Right atrium auricular region (tissue), 2 donors: ENCODE results near the gene TM2D1. TPM values are rescaled to one million over a fixed set of nuclear protein-coding genes. Genes with fewer than 3 reads are reported as not detected.

ENCODE experiments used
- DNase-seq: peaks from one replicate; pipeline ENCODE4 v3.0.0-alpha.2; 2019; ENCODE audit warnings: low spot score
- H3K27ac ChIP-seq, 2 donors: fragments of 200-600 bp; sonication (generic); 1 replicate in 1 of 2; 2 replicates in 1 of 2; pipeline ENCODE4 v1.5.1; 2016 to 2019
- H3K27me3 ChIP-seq, 2 donors: fragments of 200-600 bp; sonication (generic); one replicate each; pipeline versions ENCODE4 v1.5.1 to v1.6.0; 2017 to 2019
- H3K36me3 ChIP-seq: fragments of 200-600 bp; sonication (generic); one replicate; pipeline ENCODE4 v1.5.1; 2016
- H3K4me1 ChIP-seq, 2 donors: fragments of 200-600 bp; sonication (generic); one replicate each; pipeline versions ENCODE4 v1.5.1 to v1.6.0; 2017 to 2019
- H3K4me3 ChIP-seq, 2 donors: fragments of 200-600 bp; sonication (generic); 1 replicate in 1 of 2; 2 replicates in 1 of 2; pipeline ENCODE4 v1.5.1; 2017 to 2019; ENCODE audit warnings: mild to moderate bottlenecking in 1 of 2, moderate library complexity in 1 of 2
- H3K9me3 ChIP-seq, 2 donors: fragments of 200-600 bp; sonication (generic); one replicate each; pipeline ENCODE4 v1.5.1; 2019
- total RNA-seq, 2 donors: library from RNA; depleted of rRNA; stranded (reverse); fragments of >200 nt; gene quantifications; one replicate each; pipeline ENCODE4 v1.1.0, GENCODE V29; 2016
- TF ChIP-seq, protein P1 (sequence below), 2 donors: fragments of 200-600 bp; sonication (generic); IDR thresholded peaks; one replicate each; pipeline ENCODE4 v1.5.1; 2019; ENCODE audit warnings: antibody characterized with exemption in 2 of 2

The TM2D1 gene
- total RNA-seq, 2 donors from 2014 or later: 46.0 to 79.0 TPM

DNA sequence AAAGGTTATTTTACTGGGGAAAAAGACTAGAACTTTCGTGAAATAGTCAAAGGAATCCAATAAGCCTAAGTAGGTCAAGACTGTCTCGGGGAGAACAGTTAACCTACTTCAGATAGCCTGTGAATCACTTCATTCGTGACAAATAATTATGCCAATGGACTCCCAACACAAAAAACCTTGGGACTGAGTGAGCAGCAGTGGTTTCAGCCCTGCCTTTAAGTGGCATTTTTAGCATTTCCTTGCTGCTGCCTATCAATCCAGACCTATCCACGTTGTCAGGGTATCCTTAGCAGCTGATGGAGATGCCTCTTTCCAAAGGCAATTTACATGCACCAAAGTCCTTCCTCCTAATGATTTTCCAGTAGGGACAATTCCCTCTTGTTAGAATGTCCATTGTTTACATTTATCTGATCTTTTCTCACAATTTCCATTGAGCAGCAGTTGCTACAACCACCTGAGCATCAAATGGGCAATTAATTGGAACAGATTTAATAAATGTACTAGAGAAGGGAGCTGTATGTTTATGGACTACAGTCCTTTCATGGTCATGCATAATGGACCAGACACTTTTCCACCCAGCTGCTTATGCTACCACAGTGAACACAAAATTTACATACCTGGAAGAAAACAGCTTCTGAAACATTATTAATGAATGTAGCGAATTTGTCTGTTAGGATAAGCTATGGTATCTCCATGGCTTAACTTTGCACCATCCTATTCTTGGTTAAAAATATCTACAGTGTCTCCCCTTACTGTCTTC is 75.8 kb downstream of the TM2D1 start:
- no peak overlapping the region for H3K4me3 ChIP-seq
- H3K36me3 ChIP-seq: no peaks in the 10 kb centered on the region
- no peaks in the 10 kb centered on the region for H3K4me1 ChIP-seq
- TF ChIP-seq, protein P1, sequence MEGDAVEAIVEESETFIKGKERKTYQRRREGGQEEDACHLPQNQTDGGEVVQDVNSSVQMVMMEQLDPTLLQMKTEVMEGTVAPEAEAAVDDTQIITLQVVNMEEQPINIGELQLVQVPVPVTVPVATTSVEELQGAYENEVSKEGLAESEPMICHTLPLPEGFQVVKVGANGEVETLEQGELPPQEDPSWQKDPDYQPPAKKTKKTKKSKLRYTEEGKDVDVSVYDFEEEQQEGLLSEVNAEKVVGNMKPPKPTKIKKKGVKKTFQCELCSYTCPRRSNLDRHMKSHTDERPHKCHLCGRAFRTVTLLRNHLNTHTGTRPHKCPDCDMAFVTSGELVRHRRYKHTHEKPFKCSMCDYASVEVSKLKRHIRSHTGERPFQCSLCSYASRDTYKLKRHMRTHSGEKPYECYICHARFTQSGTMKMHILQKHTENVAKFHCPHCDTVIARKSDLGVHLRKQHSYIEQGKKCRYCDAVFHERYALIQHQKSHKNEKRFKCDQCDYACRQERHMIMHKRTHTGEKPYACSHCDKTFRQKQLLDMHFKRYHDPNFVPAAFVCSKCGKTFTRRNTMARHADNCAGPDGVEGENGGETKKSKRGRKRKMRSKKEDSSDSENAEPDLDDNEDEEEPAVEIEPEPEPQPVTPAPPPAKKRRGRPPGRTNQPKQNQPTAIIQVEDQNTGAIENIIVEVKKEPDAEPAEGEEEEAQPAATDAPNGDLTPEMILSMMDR (IDR thresholded peaks at IDR 0.05): no peak
- no peaks in the 10 kb centered on the region for H3K9me3 ChIP-seq
- no peak overlapping the region for H3K27ac ChIP-seq
- H3K27me3 ChIP-seq: no peaks in the 10 kb centered on the region
- no peak for DNase-seq

DNA sequence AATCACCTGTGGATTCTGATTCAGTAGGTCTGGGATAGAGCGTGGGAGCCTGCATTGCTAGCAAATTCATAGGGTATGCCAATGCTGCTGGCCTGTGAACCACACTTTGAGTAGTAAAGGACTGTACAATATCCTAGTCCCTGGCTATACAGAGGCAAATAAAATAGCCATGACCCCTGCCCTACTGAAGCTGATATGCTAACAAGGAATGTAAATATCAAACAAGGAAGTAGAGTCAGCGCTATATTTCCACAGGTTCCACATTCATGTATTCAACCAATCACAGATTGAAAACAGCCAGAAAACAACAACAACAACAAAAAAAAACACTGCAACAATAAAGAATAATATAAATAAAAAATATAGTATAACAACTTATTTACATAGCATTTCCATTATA is 77.8 kb downstream of the TM2D1 start:
- H3K9me3 ChIP-seq: no peaks in the 10 kb centered on the region

DNA sequence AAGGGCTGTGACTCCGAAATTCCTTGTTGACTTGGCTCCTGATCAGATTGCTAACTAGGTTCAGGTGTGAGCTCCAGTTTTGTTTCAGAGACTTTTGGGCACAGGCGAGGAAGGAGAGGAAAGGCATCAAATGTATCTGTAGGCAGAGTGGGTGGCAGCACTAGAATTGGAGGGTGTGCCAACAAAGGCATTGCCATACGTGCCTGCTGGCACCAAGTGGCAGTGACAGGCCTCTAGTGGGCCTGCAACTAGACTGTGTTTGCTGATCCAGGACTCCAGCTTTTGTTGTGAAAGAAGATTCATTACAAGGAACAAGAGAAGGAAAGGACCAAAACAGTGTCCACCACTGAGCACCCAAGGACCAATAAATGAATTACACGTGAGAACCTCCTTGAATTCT is 79.5 kb downstream of the TM2D1 start:
- no peaks in the 10 kb centered on the region for H3K27me3 ChIP-seq
- no peaks in the 10 kb centered on the region for H3K9me3 ChIP-seq
- DNase-seq: no peak
- no peak overlapping the region for H3K27ac ChIP-seq
- no peak overlapping the region for H3K4me3 ChIP-seq
- H3K36me3 ChIP-seq: no peaks in the 10 kb centered on the region
- peaks cover 0 to 6% of the 10 kb centered on the region in 2 donors for H3K4me1 ChIP-seq
- TF ChIP-seq, protein P1 (IDR thresholded peaks at IDR 0.05): no peak

More for the DNA sequence above, 77.8 kb downstream of the TM2D1 start:
- Histone ChIP-seq H3K4me1 (peaks cover 0 to 2% of the 10 kb centered on the region in 2 donors), H3K27me3 (no peaks in the 10 kb centered on the region), H3K4me3 (no peak overlapping the region), H3K27ac (no peak overlapping the region), H3K36me3 (no peaks in the 10 kb centered on the region)
- no peak for DNase-seq
- TF ChIP-seq, protein P1 (IDR thresholded peaks at IDR 0.05): no peak

DNA sequence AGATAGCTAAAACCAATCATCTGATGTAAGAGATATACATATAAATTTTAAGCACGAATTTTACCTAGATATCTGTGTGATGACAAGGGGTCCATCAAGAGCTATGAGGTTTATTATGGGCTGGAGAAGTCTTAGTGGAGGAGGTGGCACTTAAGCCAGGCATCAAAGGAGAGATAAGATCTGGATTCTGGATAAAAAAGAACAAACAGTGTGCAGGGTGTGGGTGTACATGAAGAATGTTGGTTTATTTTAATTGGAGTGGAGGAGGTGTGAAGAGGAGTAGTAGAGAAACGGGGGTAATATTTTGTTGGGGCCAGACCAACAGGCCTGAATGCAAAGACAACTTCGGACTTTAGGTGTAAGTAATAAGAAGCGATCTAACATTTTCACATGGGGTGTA is 80.6 kb downstream of the TM2D1 start:
- Histone ChIP-seq H3K9me3 (no peaks in the 10 kb centered on the region), H3K36me3 (no peaks in the 10 kb centered on the region), H3K4me1 (peaks cover 0 to 17% of the 10 kb centered on the region in 2 donors), H3K4me3 (no peak overlapping the region), H3K27me3 (no peaks in the 10 kb centered on the region), H3K27ac (no peak overlapping the region)
- TF ChIP-seq, protein P1 (IDR thresholded peaks at IDR 0.05): no peak
- no peak for DNase-seq

DNA sequence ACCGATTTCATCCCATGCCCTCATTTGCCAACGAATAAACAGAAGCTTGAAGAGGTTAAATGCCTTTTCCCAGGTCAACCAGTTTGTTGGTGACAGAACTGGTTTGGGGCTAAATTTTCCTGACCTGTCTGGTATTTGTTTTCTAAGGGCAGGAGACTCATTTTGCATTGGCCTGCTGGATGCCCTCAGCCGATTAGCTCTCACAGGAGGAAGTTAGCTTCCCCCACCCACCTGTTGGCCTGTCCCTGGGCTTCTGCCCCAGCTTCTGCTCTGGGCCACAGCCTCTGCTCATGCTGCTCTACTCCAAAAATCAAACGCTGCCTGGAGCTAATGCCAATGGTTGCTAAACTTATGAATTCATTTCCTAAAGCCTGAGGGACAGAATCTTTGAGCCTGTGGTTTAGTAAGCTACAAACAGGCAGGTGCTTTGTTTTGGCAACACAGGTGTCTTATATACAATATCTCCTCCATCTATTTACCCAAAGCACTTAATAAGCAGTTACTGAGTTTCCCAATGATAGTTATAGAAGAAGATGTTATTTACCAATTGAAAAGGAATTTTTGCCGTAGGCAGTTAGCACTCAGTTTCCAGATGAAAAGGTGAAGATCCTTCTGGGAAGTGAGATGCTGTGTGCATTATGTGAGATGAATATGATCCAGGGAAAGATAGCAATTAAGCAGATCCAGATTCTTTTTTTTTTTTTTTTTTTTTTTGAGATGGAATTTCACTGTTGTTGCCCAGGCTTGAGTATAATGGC is 82.3 kb downstream of the TM2D1 start:
- DNase-seq: no peak
- Histone ChIP-seq H3K4me1 (peaks cover 0 to 25% of the 10 kb centered on the region in 2 donors), H3K9me3 (no peaks in the 10 kb centered on the region), H3K4me3 (no peak overlapping the region), H3K27ac (peak overlapping the region in 1 of 2 donors; percentile 22), H3K36me3 (no peaks in the 10 kb centered on the region), H3K27me3 (no peaks in the 10 kb centered on the region)
- TF ChIP-seq, protein P1 (IDR thresholded peaks at IDR 0.05): no peak
